Natural killer cell (primary cell): Measurements from ENCODE around the gene HLA-E. TPM values are rescaled to one million over a fixed set of nuclear protein-coding genes. Genes with fewer than 3 reads are reported as not detected.
A peak's percentile ranks its signal among the peaks of the same experiment; 100 is the strongest.
"Not testable (repeated sequence)": the region's sequence is repeated elsewhere in the genome, so short reads cannot be mapped to it uniquely, and the experiment has no call there.

ENCODE experiments used
- ATAC-seq, 3 donors: fragments of 150-1000 bp in 2 of 3; fragments of 200-7000 bp in 1 of 3; cut with Tn5 transposase; 1 replicate in 1 of 3; 2 replicates in 2 of 3; pipeline ENCODE4 v1.10.0; 2021; ENCODE audit warnings: mild to moderate bottlenecking in 2 of 3, moderate library complexity in 2 of 3
- DNase-seq, 2 donors: peaks; one replicate each; pipeline versions ENCODE4 v3.0.0 to v3.0.0-alpha.2; 2013 to 2021; ENCODE audit warnings: mixed read lengths in 1 of 2
- H3K27ac ChIP-seq: one replicate; pipeline ENCODE4 v1.5.1; 2013; ENCODE audit warnings: mild to moderate bottlenecking, low read length
- H3K27me3 ChIP-seq: one replicate; pipeline ENCODE4 v1.6.1; 2013; ENCODE audit warnings: low read length; ENCODE audit not compliant: control insufficient read depth, insufficient read depth
- H3K36me3 ChIP-seq: one replicate; pipeline ENCODE4 v1.6.1; 2013; ENCODE audit warnings: low read length; ENCODE audit not compliant: control insufficient read depth, insufficient read depth
- H3K4me1 ChIP-seq: one replicate; pipeline ENCODE4 v1.6.1; 2013; ENCODE audit warnings: low read length; ENCODE audit not compliant: control insufficient read depth, insufficient read depth
- H3K4me3 ChIP-seq: one replicate; pipeline ENCODE4 v1.5.1; 2013; ENCODE audit warnings: low read length
- H3K9me3 ChIP-seq: one replicate; pipeline ENCODE4 v1.6.1; 2013; ENCODE audit warnings: low read length; ENCODE audit not compliant: control insufficient read depth, insufficient read depth
- H3K27ac Mint-ChIP-seq, 2 donors: one replicate each; pipeline ENCODE4 v1.8.0; 2022; ENCODE audit warnings: mild to moderate bottlenecking in 2 of 2, mixed read lengths in 2 of 2, moderate library complexity in 1 of 2
- H3K27me3 Mint-ChIP-seq, 2 donors: one replicate each; pipeline ENCODE4 v1.8.0; 2022; ENCODE audit warnings: low read depth in 2 of 2, mixed read lengths in 2 of 2
- H3K36me3 Mint-ChIP-seq: one replicate; pipeline ENCODE4 v1.8.0; 2022; ENCODE audit warnings: mixed read lengths
- H3K4me1 Mint-ChIP-seq, 2 donors: one replicate each; pipeline ENCODE4 v1.8.0; 2022; ENCODE audit warnings: mixed read lengths in 2 of 2
- H3K4me3 Mint-ChIP-seq: one replicate; pipeline ENCODE4 v1.8.0; 2022; ENCODE audit warnings: mild to moderate bottlenecking, moderate library complexity, mixed read lengths
- H3K9me3 Mint-ChIP-seq, 2 donors: one replicate each; pipeline ENCODE4 v1.8.0; 2022; ENCODE audit warnings: mixed read lengths in 2 of 2
- WGBS: methylation state at CpG from one replicate; pipeline ENCODE4 v1.1.7; 2013; ENCODE audit warnings: missing lambda C conversion rate; ENCODE audit not compliant: insufficient coverage; 5-methylcytosine and 5-hydroxymethylcytosine counted together
- intact Hi-C: fragments of 100-400 bp; cut with micrococcal nuclease; formaldehyde crosslinking; loops from one replicate; pipeline ENCODE4 v1.14.2; 2022
- total RNA-seq, 4 donors: library from RNA; stranded (reverse); fragments of 120-200 nt in 1 of 4; gene quantifications; one replicate each; pipeline versions ENCODE4 v1.2.3 to v1.2.4, GENCODE V29; 2013 to 2022
- TF ChIP-seq, protein P1 (sequence below): fragments of 200-600 bp; IDR thresholded peaks from one replicate; pipeline ENCODE4 v1.8.0; 2022; ENCODE audit warnings: antibody characterized with exemption

The HLA-E gene
- total RNA-seq, 3 donors from 2014 or later (not counting 1 experiment from before 2014, with no cell fraction given): 1,807 to 2,048 (median 1,904) TPM

DNA sequence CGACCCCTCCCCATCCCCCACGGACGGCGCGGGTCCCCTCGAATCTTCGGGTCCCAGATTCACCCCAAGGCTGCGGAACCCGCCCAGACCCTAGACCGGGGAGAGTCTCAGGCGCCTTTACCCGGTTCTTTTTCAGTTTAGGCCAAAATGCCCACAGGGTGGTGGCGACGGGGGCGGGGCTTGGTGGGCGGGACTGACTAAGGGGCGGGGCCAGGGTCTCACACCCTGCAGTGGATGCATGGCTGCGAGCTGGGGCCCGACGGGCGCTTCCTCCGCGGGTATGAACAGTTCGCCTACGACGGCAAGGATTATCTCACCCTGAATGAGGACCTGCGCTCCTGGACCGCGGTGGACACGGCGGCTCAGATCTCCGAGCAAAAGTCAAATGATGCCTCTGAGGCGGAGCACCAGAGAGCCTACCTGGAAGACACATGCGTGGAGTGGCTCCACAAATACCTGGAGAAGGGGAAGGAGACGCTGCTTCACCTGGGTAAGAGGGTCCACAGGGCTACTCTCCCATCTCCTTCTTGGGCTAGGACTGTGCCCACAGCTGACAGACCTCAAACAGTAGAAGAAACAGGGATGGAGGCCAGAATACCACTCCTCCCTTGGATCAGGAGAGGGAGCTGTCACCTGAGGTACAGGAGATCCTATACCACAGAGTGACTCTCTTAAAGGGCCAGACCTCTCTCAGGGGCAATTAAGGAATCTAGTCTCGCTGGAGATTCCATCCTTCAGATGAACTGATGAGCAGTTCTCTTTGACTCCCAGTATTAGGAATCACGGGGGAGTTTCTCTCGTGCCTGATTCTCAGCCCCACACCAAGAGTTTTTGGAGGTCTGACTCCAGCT, 942 bp downstream of the HLA-E start:
- Histone ChIP-seq H3K36me3 (peaks cover 42% of the 10 kb centered on the region), H3K27ac (peak overlapping the region; percentile 95), H3K4me3 (peak overlapping the region; percentile 100), H3K4me1 (peaks cover 57% of the 10 kb centered on the region), H3K9me3 (no peaks in the 10 kb centered on the region), H3K27me3 (no peaks in the 10 kb centered on the region)
- WGBS: 2% methylated on average over 38 of the region's 38 CpGs
- H3K4me1 Mint-ChIP-seq: peaks cover 56 to 66% of the 10 kb centered on the region in 2 donors
- peaks cover 30% of the 10 kb centered on the region for H3K36me3 Mint-ChIP-seq
- no peaks in the 10 kb centered on the region for H3K27me3 Mint-ChIP-seq
- peak overlapping the region; percentile 96 to 97 for H3K27ac Mint-ChIP-seq
- peak; percentile 57 to 74 (median 60) for ATAC-seq
- peak overlapping the region; percentile 97 for H3K4me3 Mint-ChIP-seq
- TF ChIP-seq, protein P1, sequence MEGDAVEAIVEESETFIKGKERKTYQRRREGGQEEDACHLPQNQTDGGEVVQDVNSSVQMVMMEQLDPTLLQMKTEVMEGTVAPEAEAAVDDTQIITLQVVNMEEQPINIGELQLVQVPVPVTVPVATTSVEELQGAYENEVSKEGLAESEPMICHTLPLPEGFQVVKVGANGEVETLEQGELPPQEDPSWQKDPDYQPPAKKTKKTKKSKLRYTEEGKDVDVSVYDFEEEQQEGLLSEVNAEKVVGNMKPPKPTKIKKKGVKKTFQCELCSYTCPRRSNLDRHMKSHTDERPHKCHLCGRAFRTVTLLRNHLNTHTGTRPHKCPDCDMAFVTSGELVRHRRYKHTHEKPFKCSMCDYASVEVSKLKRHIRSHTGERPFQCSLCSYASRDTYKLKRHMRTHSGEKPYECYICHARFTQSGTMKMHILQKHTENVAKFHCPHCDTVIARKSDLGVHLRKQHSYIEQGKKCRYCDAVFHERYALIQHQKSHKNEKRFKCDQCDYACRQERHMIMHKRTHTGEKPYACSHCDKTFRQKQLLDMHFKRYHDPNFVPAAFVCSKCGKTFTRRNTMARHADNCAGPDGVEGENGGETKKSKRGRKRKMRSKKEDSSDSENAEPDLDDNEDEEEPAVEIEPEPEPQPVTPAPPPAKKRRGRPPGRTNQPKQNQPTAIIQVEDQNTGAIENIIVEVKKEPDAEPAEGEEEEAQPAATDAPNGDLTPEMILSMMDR: no peak
- DNase-seq: peak; percentile 71 to 88
- intact Hi-C loops: no loop called here
- no peaks in the 10 kb centered on the region for H3K9me3 Mint-ChIP-seq

DNA sequence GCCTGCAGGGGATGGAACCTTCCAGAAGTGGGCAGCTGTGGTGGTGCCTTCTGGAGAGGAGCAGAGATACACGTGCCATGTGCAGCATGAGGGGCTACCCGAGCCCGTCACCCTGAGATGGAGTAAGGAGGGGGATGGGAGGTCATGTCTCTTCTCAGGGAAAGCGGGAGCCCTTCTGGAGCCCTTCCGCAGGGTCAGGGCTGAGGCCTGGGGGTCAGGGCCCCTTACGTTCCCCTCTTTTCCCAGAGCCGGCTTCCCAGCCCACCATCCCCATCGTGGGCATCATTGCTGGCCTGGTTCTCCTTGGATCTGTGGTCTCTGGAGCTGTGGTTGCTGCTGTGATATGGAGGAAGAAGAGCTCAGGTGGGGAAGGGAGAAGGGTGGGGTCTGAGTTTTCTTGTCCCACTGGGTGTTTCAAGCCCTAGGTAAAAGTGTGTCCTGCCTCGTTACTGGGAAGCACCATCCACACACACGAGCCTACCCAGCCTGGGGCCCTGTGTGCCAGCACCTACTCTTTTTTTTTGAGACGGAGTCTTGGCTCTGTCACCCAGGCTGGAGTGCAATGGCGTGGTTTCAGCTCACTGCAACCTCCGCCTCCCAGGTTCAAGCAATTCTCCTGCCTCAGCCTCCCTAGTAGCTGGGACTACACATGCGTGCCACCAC, 2.1 kb downstream of the HLA-E start:
- Mint-ChIP-seq H3K36me3 (peaks cover 30% of the 10 kb centered on the region), H3K4me1 (peaks cover 67 to 76% of the 10 kb centered on the region in 2 donors), H3K4me3 (peak overlapping the region; percentile 97), H3K27ac (peak overlapping the region; percentile 96 to 97)
- H3K27me3 ChIP-seq, intact Hi-C loops, H3K9me3 ChIP-seq, H3K27me3 Mint-ChIP-seq, H3K9me3 Mint-ChIP-seq, ATAC-seq: not testable (repeated sequence)
- Histone ChIP-seq H3K4me1 (peaks cover 66% of the 10 kb centered on the region), H3K36me3 (peaks cover 42% of the 10 kb centered on the region), H3K27ac (peak overlapping the region; percentile 17), H3K4me3 (peak overlapping the region; percentile 100)
- DNase-seq: peak in 1 of 2 donors; percentile 46
- 35% methylated on average over 14 of the region's 14 CpGs for WGBS

DNA sequence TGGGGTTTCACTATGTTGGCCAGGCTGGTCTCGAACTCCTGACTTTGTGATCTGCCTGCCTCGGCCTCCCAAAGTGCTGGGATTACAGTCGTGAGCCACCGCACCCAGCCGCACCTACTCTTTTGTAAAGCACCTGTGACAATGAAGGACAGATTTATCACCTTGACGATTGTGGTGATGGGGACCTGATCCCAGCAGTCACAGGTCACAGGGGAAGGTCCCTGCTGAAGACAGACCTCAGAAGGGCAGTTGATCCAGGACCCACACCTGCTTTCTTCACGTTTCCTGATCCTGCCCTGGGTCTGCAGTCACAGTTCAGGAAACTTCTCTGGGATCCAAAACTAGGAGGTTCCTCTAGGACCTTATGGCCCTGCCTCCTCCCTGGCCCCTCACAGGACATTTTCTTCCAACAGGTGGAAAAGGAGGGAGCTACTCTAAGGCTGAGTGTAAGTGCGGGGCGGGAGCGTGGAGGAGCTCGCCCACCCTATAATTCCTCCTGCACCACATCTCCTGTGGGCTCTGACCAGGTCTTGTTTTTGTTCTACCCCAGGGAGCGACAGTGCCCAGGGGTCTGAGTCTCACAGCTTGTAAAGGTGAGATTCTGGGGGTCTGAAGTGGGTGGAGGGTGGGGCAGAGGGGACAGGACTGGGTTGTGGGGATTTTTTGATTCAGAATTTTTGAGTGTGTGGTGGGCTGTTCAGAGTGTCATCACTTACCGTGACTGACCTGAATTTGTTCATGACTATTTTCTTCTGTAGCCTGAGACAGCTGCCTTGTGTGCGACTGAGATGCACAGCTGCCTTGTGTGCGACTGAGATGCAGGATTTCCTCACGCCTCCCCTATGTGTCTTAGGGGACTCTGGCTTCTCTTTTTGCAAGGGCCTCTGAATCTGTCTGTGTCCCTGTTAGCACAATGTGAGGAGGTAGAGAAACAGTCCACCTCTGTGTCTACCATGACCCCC, 3.0 kb downstream of the HLA-E start:
- Mint-ChIP-seq H3K36me3 (peaks cover 30% of the 10 kb centered on the region), H3K27me3 (no peaks in the 10 kb centered on the region), H3K4me3 (peak overlapping the region; percentile 97), H3K9me3 (no peaks in the 10 kb centered on the region), H3K4me1 (peaks cover 76 to 81% of the 10 kb centered on the region in 2 donors), H3K27ac (peak overlapping the region; percentile 96 to 97)
- Histone ChIP-seq H3K36me3 (peaks cover 42% of the 10 kb centered on the region), H3K9me3 (no peaks in the 10 kb centered on the region), H3K27me3 (no peaks in the 10 kb centered on the region), H3K4me1 (peaks cover 72% of the 10 kb centered on the region), H3K27ac (peak overlapping the region; percentile 32), H3K4me3 (peak overlapping the region; percentile 100)
- DNase-seq (peak in 1 of 2 donors; percentile 63), ATAC-seq (no peak)
- WGBS: 37% methylated on average over 13 of the region's 16 CpGs
- intact Hi-C loops: no loop called here
- TF ChIP-seq, protein P1: no peak
